ENCODE data around the gene SLC9A9. TPM values are rescaled to one million over a fixed set of nuclear protein-coding genes. Genes with fewer than 3 reads are reported as not detected.
A peak's percentile ranks its signal among the peaks of the same experiment; 100 is the strongest.

SLC9A9 gene
- total RNA-seq, 1 experiment from 2014 or later, result 1.5 TPM

- DNase-seq (ENCODE audit: low read depth), result no peak
Measured at GRCh38 chr3:143763564-143764162, 84.6 kb downstream of the SLC9A9 start.

- no peak for DNase-seq (ENCODE audit: low read depth)
Measured at GRCh38 chr3:143757691-143758090, 90.6 kb downstream of the SLC9A9 start.

GRCh38 chr3:143755978-143756377, 92.3 kb downstream of the SLC9A9 start:
- DNase-seq (ENCODE audit: low read depth), result no peak

GRCh38 chr3:143754090-143754489, 94.2 kb downstream of the SLC9A9 start:
- no peak for DNase-seq (ENCODE audit: low read depth)

GRCh38 chr3:143753456-143753855, 94.8 kb downstream of the SLC9A9 start:
- no peak for DNase-seq (ENCODE audit: low read depth)

GRCh38 chr3:143753006-143753405, 95.3 kb downstream of the SLC9A9 start:
- DNase-seq (ENCODE audit: low read depth), result no peak

- no peak for DNase-seq (ENCODE audit: low read depth)
Measured at GRCh38 chr3:143751643-143752178, 96.6 kb downstream of the SLC9A9 start.

GRCh38 chr3:143750841-143751240, 97.4 kb downstream of the SLC9A9 start:
- no peak for DNase-seq (ENCODE audit: low read depth)

GRCh38 chr3:143749926-143750325, 98.3 kb downstream of the SLC9A9 start:
- DNase-seq (ENCODE audit: low read depth), result no peak

GRCh38 chr3:143737065-143737464, 111.2 kb downstream of the SLC9A9 start:
- no peak for DNase-seq (ENCODE audit: low read depth)

GRCh38 chr3:143736205-143736997, 111.9 kb downstream of the SLC9A9 start:
- peak; percentile 30 for DNase-seq (ENCODE audit: low read depth)

- DNase-seq (ENCODE audit: low read depth), result peak; percentile 70
Measured at GRCh38 chr3:143731776-143732175, 116.5 kb downstream of the SLC9A9 start.

GRCh38 chr3:143731320-143731719, 116.9 kb downstream of the SLC9A9 start:
- no peak for DNase-seq (ENCODE audit: low read depth)

GRCh38 chr3:143727391-143727790, 120.9 kb downstream of the SLC9A9 start:
- no peak for DNase-seq (ENCODE audit: low read depth)

- DNase-seq (ENCODE audit: low read depth), result no peak
Measured at GRCh38 chr3:143726727-143727126, 121.5 kb downstream of the SLC9A9 start.

GRCh38 chr3:143720381-143720780, 127.9 kb downstream of the SLC9A9 start:
- no peak for DNase-seq (ENCODE audit: low read depth)

GRCh38 chr3:143718463-143718862, 129.8 kb downstream of the SLC9A9 start:
- no peak for DNase-seq (ENCODE audit: low read depth)

- DNase-seq (ENCODE audit: low read depth), result peak; percentile 31
Measured at GRCh38 chr3:143716731-143717130, 131.5 kb downstream of the SLC9A9 start.

GRCh38 chr3:143712522-143712921, 135.7 kb downstream of the SLC9A9 start:
- no peak for DNase-seq (ENCODE audit: low read depth)

- DNase-seq (ENCODE audit: low read depth), result no peak
Measured at GRCh38 chr3:143707848-143708247, 140.4 kb downstream of the SLC9A9 start.

- DNase-seq (ENCODE audit: low read depth), result peak; percentile 29
Measured at GRCh38 chr3:143700431-143700975, 147.8 kb downstream of the SLC9A9 start.

- DNase-seq (ENCODE audit: low read depth), result no peak
Measured at GRCh38 chr3:143699424-143699823, 148.8 kb downstream of the SLC9A9 start.
